Esophagus mucosa (tissue), 1 donor: ENCODE results near the gene PLEKHA7. TPM values are rescaled to one million over a fixed set of nuclear protein-coding genes. Genes with fewer than 3 reads are reported as not detected.
"Not testable (repeated sequence)": the region's sequence is repeated elsewhere in the genome, so short reads cannot be mapped to it uniquely, and the experiment has no call there.

Source experiments
- ATAC-seq: fragments of 200-7000 bp; cut with Tn5 transposase; one replicate; pipeline ENCODE4 v1.9.1; 2020
- total RNA-seq: library from RNA; stranded (reverse); gene quantifications from one replicate; pipeline ENCODE4 v1.2.4, GENCODE V29; 2023
- donor health status: DM: yes; HTN: yes; CAD: no.

PLEKHA7 gene
- total RNA-seq, 1 donor from 2014 or later = 48.2 TPM

DNA sequence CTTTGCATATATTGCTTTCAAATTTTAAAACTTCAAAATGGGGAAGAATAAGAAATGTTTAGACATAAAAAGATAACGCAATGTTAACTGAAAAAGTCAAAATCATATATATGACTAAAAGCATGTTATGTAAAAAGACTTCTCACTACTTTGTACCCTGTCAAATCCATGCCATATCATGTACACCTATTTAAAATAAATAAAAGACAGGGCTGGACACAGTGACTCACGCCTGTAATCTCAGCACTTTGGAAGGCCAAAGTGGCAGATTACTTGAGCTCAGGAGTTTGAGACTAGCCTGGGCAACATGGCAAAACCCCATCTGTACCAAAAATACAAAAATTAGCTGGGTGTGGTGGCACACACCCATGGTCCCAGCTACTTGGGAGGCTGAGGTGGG lies 109.5 kb downstream of the PLEKHA7 start:
- ATAC-seq = not testable (repeated sequence)

DNA sequence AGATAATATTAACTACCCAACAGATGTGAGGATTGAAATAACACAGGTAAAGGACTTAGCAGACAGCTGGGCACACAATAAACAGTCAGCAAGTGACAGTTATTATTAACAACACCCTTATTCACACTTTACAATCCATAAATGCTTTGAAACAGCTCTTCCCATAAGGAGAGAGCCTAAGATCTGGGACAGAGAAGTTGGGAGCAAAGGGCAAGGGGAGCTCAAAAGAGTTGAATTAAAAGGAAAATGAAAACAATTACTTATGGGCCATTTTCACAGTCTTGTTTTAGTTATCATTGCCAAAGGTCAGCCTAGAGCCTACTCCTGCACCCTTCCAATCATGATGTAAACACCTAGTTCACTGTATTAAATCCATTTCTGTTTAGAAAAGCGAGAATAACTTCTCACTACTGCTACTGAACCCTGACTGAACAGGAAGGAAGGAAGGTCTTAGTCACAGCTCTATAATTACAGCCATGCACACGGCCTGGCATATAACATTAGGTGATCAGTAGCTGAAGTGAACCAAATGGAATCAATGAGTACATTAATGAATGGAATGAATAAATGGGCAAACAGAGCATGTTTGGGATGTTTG lies 111.3 kb downstream of the PLEKHA7 start:
- ATAC-seq = peak; percentile 80

DNA sequence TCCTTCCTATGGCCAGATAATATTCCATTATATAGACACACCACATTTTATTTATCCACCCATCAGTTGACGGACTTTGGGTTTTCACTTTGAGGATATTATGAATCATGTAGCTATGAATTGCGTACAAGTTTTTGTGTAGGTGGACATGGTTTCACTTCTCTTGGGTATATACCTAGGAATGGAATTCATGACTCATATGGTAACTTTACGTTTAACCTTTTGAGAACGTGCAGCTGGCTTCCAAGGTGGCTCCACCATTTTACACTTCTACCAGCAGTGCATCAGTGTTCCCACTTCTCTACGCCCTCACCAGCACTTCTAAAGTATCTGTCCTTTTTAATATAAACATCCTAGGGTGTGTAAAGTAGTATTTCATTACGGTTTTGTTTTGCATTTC lies 112.0 kb downstream of the PLEKHA7 start:
- peak; percentile 82 for ATAC-seq

DNA sequence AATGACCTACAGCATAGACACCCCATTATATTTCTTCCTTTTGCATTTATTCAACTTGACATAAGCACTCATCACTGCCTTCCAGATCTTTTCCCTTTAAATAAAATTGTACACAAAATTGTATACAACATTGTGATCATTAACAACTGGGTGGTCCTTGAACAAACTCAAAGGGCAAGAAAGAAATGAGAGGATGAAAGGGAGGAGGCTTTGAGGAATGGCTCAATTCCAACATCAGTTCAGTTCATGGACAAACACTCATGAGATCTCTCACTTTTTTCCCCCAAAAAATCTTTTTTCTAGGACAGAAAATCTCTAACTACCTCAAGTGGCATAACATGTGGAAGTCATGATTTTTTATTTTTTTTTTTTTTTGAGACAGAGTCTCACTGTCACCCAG lies 113.7 kb downstream of the PLEKHA7 start:
- ATAC-seq = no peak

DNA sequence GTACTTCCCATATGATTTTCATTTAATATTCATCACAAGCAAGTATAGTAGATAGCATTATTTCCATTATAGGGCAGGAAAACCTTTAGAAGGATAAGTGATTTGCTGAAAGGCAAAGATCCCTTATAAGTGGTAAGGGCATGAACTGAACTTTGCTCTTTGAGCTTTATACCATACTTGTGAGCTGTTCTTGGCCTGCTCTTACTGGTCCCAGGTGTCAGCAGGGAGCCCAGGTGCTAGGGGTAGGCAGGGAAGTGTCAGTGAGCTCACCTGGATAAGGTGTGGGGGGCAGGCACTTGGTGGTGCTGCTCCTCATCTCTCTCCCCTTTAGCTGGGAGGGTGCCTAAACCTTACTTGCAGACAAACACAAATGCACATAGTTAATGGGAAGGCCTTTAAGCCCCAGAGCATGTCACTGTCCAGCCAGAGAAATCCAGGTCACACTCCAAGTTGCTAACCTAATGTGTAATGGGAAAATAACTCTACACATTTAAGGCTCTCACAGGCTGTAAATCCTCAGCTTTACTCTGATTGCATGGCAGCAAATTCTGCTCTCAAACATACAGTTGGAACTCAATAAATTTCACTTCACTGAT lies 114.4 kb downstream of the PLEKHA7 start:
- no peak for ATAC-seq

DNA sequence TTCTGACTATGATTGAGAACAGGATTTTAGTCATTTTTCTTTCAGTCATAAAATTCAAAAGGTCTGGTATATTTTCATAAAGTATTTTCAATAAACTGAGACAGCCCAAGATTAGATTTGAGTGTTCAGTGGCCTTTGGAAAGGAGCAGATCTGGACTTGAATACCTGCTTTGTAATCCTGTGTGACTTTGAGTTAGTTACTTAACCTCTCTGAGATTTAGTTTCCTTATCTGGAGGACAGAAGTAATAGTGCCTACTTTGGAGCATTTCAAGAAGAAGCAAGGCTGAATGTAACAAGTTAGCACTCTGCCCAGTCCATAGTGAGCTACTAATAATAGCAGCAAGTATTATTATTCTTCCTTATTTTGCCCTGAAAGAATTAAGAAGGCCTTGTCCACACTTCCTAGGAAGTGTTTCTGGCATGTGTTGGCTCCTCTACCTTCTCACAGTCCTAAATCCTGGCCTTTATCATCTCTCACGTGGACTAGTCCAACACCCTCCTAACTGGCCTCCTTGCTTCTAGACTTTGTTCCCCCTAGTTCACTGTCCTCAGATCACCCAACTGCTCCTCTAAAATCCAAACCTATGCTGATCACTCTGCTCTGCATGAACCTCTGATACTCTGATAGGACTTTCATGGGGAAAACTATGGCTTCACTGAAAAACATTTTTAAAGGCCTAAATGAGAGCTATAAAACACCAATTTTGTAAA lies 115.8 kb downstream of the PLEKHA7 start:
- ATAC-seq = no peak

DNA sequence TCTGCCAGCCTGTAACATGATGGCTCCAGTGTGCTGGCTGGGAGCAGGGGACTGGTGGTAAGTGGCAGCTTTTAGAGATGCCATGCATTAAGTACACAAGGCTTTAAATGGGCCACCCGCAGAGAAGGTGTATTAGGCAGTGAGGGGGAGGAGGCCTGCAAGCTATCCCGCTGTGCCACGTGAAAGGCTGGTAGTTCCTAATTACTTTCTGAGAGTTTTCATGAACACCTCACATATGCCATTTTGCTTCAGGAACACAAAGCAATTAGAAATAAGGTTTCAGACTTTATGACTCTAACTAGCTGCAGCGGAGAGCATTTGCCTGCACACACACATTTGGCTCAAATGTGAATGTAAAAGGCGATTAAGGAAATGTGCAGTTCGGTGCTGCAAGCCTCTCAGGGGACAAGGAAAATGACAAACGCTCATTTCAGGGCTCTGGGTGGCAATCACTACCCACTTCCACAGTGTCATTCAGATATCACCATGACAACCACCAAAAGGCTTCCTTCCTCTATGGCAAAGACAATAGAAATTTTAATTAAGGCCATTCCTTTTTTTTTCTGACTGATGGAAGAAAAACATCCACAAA lies 116.6 kb downstream of the PLEKHA7 start:
- ATAC-seq = no peak

DNA sequence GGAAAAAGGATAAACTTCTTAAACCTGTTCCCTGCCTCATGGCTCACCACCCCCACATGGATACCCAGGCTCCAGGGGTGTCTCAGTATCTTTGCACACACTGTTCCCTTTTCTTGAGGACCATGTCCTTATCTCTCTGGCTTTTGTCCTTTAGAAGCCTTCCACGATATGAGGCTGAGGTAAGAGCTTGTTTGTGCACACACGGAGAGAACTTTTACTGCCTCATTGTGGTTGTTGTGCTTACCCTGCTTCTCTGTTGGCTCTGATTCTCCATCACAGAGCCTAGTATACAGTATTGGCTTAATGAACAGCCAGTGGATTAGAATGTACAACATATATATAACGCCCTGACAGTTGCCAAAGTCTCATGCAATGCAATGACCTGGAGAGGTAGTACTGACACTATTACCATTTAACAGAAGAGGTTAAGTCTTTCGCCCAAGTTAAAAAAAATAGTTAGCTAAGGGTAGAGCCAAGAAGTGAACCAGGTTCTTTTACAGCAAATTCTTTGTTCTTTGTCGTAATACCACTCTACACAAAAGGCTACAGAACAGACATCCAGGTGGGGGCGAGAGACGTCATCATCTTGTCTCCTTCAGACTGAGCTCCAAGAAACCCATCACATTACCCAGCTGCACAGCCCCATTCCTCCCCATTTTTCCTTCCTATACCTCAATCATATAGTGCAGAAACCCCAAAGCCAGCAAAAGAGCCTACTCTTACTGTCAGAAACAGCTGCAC lies 117.3 kb downstream of the PLEKHA7 start:
- ATAC-seq = no peak

DNA sequence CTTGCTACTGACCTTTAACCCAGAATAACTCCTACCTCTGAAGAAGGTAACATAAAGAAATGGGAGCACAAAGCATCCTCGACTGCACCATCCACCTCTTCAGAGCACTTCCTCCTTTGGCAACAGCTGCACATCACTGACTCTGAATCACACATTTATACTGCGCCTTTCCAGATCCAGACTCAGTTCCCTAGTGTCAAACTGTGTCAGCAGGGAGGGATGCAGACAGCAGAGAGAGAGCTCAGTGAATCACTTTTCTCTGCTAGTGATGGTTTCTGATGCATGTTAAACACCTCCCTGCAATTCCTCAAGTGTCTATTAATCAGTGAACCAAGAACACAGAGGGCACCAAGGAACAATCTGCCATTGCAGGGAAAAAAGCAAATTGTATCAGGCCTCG lies 118.9 kb downstream of the PLEKHA7 start:
- peak; percentile 62 for ATAC-seq

DNA sequence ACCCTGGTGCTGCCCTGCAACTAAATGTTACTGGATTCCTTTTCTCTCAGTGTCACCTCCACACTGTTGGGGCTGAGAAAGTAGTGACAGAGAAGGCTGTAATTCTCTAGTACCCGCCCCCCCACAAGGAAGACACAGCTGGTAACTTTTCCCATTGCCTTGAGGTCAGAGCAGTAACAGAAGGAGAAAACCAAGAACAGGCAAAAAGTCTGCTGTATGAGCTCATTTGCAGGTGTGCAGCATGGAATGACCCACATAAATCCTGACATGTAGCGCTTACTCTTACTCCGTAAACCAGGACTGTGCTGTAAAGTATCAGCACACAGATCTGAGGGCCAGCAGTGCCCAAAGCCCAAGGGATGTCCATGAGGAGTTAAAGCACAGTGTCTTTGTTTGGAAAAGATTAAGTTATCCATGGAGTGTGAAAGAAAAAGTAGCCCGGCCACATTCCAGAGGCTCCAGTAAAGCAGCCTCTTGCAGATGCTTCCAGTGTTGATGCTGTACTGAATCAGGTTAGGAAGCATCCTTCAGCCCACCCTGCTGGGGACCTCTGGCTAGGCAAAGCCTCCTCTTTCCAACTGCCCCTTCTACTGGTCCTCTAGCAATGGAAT lies 120.7 kb downstream of the PLEKHA7 start:
- peak; percentile 12 for ATAC-seq

DNA sequence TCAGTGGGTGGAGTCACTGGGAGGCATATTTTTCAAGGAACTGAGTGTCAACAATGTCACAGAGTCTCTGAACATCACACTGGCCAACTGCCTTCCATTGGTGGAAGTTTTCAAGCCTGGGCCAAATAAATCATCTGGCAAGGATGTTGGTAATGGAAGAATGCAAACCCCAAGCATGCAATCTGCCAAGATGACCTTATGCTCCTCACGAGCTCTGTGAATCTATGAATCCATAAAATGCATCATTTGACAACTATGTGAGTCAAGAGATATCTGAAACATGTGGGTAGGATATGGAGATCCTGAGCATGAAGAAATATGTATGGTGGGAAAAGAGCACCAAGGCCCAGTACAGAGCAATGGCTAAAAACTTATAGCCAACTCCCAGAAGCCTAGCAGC lies 122.2 kb downstream of the PLEKHA7 start:
- ATAC-seq = no peak

DNA sequence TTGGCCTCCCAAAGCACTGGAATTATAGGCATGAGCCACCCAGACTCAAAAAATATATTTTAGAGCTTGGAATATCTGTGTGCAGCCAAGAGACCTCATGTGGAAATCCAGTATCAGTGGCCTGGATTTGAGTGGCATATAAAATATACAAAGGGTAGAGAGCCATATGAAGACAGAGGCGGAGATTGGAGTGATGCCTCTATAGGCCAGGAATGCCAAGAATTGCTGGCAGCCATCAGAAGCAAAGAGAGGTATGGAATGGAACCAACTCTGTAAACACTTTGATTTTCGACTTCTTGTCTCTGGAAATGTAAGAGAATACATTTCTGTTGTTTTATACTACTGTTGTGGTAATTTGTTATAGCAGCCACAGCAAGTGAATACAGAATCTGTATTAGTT lies 123.0 kb downstream of the PLEKHA7 start:
- no peak for ATAC-seq

DNA sequence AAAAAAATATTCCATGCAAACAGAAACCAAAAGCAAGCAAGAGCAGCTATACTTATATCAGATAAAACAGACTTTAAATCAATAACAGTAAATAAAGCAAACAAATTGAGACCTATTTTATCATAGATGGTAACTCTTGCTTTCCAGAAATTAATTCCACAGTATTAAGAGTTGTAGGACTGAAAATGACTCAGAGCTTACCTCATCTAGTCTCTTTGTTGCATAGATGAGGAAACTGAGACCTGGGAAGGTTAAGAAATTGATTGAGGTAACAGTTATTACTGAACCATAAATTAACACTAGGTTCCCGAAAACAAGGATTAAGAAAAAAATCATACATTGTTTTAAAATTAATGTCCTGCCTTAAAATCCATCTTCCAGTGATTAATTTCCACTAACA lies 123.8 kb downstream of the PLEKHA7 start:
- peak; percentile 76 for ATAC-seq

DNA sequence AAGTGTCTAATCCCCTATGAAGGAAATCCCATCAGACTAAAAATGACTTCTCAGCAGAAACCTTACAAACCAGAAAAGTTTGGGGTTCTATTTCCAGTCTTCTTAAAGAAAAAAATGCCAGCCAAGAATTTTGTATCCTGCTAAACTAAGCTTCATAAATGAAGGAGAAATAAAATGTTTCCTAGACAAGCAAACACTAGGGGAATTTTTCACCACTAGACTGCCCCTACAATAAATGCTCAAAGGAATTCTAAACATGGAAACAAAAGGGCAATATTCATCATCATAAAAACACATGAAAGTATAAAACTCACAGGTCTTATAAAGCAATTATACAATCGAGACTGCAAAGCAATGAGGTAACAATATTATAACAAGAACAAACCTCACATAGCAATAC lies 124.3 kb downstream of the PLEKHA7 start:
- no peak for ATAC-seq

DNA sequence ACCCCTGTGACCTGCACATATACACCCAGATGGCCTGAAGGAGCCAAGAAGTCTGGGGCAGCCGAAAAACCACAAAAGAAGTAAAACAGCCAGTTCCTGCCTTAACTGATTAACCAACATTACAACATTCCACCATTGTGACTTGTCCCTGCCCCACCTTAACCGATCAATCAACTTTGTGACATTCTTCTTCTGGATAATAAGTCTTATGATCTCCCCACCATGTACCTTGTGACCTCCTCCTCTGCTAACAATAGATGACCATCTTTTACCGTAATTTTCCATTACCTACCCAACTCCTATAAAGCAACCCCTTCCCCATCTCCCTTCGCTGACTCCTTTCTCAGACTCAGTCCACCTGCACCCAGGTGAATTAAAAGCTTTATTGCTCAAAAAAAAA lies 125.2 kb downstream of the PLEKHA7 start:
- peak; percentile 19 for ATAC-seq

DNA sequence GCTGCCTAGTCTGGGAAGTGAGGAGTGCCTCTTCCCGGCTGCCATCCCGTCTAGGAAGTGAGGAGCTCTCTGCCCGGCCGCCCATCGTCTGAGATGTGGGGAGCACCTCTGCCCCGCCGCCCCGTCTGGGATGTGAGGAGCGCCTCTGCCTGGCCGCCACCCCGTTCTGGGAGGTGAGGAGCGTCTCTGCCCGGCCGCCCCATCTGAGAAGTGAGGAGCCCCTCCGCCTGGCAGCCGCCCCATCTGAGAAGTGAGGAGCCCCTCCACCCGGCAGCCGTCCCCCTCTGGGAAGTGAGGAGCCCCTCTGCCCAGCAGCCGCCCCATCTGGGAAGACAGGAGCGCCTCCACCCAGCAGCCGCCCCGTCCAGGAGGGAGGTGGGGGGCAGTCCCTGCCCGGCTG lies 126.3 kb downstream of the PLEKHA7 start:
- not testable (repeated sequence) for ATAC-seq

DNA sequence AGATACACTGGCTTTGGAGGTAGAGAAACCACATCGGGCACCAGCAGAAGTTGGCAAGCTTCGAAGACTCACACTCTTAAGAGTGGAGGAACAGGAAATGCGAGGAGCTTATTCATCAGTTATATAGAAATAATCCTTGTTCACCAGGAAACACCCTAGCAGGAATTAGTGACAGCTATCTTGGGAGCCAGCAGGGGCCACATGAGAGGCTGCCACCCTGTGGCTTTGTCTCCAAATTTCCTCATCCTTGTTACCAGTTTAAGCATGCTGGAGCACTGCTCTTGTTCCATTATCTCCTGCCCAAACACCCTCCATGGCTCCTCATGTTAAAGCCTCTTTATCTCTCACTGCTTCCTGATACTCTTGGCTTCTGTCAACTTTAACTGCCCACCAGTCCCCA lies 131.0 kb downstream of the PLEKHA7 start:
- peak; percentile 93 for ATAC-seq

DNA sequence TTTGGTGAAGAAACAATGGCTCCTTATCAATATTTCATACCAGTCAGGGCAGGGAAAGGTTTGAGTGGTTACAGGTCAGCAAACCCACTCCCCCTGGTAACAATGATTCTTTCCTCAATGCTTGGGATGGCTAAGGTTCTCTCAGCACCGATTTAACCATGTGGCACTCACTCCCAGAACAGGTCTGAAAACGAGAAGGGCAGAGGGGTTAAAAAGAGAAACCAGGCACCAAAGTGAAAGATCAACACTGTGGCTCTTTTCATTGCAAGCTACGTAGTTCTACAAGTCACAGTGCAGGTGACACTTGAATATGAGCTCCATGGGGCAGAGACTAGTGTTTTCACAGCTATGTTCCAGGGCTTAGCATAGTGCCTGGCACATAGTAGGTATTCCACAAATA lies 132.4 kb downstream of the PLEKHA7 start:
- ATAC-seq = no peak

DNA sequence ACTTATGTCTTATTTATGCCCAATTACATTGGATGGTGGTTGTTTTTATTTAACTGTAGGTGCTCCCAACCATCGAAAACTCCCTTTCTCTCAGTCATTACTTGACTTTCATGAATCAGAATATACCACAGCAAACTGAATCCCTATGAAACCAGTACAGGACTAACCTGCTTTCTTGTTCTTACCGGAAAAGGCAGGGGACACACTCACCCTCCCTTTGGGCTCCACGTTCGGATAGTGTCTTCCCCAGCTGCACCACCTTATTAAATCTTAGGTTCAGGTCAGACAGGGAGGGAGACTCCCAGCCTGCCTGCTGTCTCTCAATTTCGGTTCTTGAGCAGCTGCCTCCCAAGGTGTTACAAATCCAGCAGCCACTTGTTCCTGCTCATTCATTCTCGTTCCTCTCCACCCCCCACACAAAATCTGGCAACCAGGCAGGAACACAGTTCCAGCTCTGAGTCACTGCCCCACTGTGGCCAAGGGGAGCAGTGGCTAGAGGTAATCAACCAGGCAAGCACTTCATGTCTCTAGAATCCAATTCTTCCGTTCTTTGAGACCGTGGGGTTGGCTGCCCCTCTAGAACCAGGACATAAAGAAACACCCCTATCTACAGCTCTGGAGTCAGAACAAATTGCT lies 133.0 kb downstream of the PLEKHA7 start:
- ATAC-seq = peak; percentile 77

DNA sequence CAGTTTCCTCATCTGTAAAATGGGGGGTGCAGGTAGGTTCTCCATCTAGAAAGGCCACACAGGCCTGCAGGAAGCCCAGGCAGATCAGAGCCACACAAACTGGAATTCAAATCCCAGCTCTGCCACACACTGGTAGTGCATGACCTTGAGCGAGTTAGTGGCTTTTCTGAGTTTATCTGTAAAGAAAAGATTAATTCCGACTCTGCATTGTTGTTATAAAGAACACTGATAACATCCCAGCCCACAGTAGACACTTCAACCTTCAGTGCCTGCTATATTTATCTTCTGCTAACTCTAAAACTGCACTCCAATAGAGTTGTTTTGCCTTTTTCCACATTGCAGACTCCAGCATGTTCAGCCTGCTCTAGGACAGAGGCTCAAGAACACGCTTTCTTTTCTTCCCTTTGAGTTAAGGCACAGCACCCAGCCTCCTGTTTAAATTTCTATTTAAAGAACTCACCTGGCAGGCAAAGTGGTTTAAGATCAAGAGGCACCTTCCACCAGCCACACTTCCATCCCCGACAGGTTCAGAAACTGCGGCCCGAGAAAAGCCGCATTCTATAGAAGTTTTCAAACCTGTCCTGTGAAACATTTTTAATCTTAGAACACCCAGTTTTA lies 133.9 kb downstream of the PLEKHA7 start:
- ATAC-seq = no peak

DNA sequence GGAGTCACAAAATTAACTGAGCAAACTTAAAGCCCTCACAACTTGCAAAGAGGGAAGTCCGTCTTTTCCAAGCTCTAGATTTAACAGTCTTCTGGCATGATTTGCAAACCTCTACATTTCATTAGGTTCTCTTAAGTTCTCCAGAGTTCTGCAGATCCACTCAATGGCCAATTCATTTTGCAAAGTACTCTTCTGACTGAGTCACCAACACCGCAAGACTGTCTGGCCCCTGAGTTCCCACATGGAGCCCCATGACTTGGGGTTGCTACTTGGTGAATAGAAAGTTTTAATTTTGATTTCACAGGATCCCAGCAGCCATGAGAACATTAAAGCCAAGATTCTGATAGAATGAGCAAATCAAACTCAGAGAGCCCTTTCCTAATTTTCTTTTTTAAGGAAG lies 134.5 kb downstream of the PLEKHA7 start:
- ATAC-seq = no peak

DNA sequence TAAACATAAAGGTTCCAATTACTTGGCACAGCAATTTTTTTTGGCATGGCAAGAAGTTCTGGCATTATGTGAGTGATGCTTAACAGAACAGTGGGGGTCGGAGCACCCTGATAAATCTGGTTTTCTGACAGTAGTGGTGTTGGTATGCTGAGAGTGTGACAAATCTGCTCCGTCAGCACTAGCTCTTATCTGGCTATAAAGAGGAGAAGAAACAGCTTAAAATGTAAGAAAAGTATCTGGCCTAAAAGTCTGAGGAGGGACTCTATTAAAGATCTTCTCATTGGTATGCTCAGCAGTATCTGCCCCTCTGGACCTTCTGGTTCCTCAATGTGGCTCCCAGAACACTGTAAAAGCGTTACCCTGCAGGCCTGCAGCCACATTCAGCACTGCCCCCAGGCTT lies 137.4 kb downstream of the PLEKHA7 start:
- no peak for ATAC-seq
